PC-3 (cell line): Measurements from ENCODE around the gene FAM107A.
A peak's percentile ranks its signal among the peaks of the same experiment; 100 is the strongest.

Source experiments
- CTCF ChIP-seq: fragments of 300-600 bp; sonication (generic); conservative IDR thresholded peaks from 2 replicates; pipeline ENCODE4 v1.5.1; 2017; ENCODE audit warnings: antibody characterized with exemption, low read depth, mild to moderate bottlenecking, low read length
- EZH2 ChIP-seq: fragments of 300-600 bp; sonication (generic); IDR thresholded peaks from one replicate; pipeline ENCODE4 v1.6.1; 2017; ENCODE audit warnings: antibody characterized with exemption, mild to moderate bottlenecking, low read length; ENCODE audit not compliant: unreplicated experiment
- EZH2phosphoT487 ChIP-seq: fragments of 300-600 bp; sonication (generic); IDR thresholded peaks from 2 replicates; pipeline ENCODE4 v1.6.1; 2018; ENCODE audit warnings: mild to moderate bottlenecking, antibody characterized with exemption, low read length, borderline replicate concordance

GRCh38 chr3:58532794-58533220 is 44.4 kb downstream of the FAM107A start:
- TF ChIP-seq CTCF (peak; percentile 97), EZH2 (no peak), EZH2phosphoT487 (no peak)
